ENCODE results near the gene SDK1. TPM values are rescaled to one million over a fixed set of nuclear protein-coding genes. Genes with fewer than 3 reads are reported as not detected.

The SDK1 gene
- polyA plus RNA-seq, 1 donor = 3.6 TPM

GRCh38 chr7:4115442-4115841 is 814.4 kb downstream of the SDK1 start:
- no peak for DNase-seq

DNA sequence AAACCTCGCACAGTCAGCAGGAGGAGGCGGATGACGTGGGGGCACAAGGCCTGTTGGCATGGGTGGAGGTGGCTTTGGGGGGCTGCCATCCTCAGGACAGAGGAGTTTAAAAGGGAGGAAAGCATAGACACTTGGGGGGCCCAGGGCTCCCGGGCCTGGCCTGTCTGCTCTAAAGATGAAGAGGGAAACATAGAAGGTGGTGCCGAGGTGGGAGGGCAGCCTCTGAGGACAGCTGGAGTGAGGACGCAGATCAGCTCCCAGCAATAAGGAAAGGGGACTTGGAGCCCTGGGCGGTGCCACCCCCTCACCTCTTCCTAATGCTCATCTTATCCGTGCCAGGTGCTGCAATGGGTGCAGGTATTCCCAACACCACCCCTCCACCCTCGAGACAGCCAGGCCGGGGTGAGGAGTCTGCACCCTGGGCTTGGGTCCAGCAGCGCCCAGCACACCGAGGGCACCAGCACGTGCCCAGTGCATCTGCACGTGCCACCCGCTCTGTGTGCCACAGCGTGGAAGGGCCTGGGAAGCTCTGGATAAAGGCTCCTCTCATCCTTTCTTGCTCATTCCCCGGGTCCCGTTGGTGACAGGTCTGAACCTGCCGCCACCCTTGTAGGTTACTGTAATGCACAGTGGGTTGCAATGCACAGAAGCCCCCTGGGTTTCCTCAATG is 815.0 kb downstream of the SDK1 start:
- DNase-seq = no peak

- no peak for DNase-seq
These were observed 818.8 kb downstream of the SDK1 start for GRCh38 chr7:4119848-4120247.

DNA sequence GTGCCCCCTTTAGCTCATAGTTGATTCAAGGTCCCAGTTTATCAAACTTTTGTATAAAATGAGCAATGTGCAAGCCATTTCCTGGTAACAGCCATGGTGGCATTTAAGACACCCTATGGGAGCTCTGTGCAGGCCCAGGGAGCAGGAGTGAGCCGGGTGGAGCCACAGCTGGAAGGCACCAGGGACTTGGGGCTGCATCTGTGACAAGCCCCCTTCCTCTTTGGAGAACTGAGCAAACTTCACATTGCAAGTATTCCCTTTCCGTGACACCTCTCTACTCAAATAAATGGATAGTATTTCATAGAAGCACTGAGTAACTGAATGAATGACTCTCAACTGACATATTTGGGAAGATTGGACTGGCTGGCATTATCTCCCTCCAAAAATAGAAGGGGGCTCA is 822.3 kb downstream of the SDK1 start:
- DNase-seq = no peak

GRCh38 chr7:4123823-4124222 is 822.8 kb downstream of the SDK1 start:
- DNase-seq = no peak

DNA sequence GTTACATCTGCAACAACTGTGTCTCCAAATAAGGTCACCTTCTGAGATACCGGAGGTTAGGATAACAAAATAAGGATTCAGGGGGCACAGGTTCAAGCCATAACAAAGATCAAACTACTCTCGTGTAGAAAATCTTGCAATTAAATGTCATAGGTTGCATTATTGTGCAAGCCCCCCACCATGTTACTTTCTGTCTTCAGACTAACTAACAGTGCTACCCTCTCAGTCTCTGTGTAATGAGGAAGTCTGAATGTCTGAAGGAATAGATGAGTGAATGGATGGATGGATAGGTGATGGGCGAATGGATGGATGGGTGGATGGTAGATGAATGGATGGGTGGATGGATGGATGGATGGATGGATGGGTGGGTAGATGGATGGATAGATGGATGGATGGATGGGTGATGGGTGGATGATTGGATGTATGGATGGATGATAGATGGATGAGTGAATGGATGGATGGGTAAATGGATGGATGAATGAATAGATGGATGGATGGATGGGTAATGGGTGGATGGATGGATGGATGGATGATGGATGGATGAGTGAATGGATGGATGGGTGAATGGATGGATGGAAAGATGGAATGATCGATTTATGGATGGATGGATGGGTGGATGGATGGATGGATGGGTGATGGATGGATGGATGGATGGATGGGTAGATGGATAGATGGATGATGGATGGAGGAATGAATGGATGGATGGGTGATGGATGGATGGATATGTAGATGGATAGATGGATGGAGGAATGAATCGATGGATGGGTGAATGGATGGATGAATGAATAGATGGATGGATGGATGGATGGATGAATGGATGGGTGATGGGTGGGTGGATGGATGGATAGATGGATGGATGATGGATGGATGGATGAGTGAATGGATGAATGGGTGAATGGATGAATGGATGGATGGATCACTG is 823.8 kb downstream of the SDK1 start:
- no peak for DNase-seq

DNA sequence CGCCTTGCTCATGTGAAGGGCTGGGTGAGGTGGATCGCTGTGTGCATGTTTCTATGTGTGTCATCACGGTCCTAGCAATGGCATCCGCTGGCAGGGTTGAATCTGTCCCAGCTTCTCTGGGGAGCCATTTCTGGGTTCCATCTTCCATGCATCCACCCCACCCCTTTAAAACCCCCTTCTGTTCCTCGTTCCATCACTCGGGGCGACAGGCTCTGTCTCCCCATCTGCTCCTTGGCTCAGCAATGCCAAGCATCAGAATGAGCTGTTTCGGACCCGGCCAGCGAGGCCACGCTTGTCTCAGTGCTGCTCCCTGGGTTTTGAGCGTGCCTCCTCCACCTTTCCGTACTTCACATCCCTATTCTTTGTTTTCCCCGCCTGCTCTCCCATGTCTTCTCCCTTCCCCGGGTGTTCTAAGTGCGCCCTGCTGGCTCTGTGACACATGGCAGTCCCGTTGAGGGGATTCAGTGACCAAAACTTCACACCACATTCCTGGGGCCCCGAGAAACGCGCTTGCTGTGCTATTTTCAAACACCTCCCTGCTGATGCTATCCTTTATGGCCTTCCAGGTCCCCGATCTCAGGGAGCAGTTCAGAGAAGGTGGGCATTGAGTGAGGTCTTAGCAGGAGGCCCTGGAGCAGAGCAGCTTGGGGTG is 827.0 kb downstream of the SDK1 start:
- DNase-seq = no peak

DNA sequence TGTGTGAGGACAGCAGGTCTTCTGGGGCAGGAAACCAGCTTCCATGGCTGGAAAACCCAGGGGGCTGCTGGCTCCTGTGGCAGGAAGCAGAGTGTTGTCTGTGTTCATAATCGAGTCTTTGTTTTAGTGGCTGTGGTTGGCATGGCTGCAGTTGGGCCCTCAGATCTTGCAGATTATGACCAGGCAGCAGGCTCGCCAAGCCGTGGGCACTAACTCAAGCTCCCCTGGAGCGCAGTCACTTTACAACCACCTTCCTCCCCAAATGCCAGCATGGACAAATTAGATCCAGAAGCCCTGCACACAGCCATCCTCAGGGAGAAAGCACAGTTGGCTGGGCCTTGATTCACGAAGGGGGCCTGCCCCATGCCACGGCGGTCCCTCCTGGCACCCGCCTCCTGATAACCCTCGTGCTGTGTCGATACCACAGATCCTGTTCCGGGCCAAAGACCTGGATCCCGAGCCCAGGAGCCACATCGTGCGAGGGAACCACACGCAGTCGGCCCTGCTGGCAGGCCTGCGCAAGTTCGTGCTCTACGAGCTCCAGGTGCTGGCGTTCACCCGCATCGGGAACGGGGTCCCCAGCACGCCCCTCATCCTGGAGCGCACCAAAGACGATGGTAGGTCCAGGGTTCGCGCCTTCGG is 828.5 kb downstream of the SDK1 start:
- no peak for DNase-seq

DNA sequence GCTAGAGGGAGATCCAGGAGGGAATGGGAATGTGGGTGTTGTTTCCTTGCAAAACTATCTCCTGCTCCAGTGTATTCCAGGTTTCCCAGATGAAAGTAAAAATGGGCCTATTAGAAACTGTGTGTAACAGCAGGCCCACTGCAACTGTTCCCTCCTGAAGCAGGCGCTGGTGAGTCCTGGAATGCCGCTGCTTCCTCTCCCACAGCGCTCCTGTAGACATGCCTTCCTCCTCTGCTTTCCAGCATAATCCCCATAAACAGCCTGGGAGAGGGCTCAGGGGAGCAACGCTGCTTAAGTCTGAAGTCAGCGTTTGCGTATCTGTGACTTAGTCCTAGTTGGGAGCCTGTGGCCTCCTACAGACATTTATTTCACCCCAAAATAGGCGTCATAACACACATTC is 830.0 kb downstream of the SDK1 start:
- no peak for DNase-seq

DNA sequence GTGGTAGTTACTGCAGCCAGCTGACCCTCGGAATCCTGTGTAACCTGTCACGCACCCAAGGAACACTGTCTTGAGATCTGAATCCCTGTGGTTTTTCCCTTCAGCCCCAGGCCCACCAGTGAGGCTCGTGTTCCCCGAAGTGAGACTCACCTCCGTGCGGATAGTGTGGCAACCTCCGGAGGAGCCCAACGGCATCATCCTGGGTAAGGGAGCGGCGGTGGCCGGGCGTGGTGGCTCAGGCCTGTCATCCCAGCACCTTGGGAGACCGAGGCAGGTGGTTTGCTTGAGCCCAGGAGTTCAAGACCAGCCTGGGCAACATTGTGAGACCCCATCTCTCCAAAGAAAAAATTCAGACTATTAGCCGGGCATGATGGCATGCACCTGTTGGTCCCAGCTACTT is 831.2 kb downstream of the SDK1 start:
- no peak for DNase-seq

DNA sequence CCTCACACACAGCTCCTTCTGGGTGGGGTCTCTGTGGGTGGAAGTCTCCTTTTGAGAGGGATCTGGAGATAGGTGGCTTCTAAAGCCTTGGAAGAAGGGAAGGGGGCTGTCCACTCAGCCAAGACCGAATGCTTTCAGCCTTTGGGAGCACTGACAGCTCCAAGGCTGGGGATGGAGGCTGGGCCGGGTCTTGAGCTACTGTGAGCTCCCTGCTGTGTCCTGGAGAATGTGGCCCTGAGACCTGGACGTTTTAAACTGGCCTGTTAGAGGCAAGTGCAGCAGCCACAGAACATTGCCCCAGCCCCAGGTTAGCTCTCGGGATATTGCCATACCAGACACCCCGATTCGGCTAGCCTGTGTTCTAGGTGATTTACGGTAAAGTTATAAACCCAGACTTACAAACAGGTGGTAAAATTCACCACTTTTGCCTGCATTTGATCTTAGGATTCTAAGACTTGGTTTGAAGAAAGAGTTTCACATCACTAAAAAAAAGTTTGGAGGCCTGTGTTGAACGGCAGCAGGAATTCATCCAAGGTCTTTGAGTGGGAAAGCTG is 832.5 kb downstream of the SDK1 start:
- DNase-seq = no peak

GRCh38 chr7:4134204-4134603 is 833.2 kb downstream of the SDK1 start:
- DNase-seq = no peak

DNA sequence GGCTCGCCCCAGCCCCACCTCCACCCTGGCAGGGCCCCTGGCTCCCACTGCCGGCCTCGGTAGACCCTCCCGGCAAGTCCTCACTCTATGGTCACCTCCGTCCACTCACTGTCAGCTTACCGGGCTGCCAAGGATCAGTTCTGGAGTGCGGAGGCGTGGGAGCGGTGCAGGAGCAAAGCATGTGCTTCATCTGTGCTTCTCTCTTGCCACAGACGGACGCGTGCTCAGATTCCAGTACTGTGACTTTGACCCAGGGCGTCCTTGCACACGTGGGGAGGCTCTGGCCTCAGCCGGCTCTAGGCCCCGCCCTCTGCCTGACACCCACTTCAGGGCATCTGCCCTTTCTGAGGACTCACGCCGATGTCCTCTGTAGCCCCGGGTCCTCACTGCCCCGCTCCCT is 833.6 kb downstream of the SDK1 start:
- no peak for DNase-seq

GRCh38 chr7:4135301-4135700 is 834.2 kb downstream of the SDK1 start:
- no peak for DNase-seq

DNA sequence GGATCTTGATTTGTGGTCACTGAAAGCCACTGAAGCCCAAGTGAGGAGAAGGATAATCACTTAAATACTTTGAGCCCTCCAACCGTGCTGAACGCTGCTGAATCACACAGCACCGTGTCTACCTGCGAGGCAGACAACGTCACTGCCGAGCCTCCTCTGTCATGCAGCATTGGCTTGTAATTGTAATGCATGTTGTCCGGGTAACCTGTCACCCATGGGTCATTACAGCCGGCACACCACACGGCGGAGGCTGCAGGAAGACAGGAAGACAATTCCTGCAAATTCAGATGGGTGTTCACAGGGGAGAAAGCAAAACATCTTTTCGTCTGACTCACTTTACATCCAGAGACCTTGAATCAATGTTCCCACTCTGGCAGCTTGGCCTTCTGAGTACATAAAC is 835.0 kb downstream of the SDK1 start:
- no peak for DNase-seq

- no peak for DNase-seq
These were observed 835.6 kb downstream of the SDK1 start for GRCh38 chr7:4136501-4137110.

DNA sequence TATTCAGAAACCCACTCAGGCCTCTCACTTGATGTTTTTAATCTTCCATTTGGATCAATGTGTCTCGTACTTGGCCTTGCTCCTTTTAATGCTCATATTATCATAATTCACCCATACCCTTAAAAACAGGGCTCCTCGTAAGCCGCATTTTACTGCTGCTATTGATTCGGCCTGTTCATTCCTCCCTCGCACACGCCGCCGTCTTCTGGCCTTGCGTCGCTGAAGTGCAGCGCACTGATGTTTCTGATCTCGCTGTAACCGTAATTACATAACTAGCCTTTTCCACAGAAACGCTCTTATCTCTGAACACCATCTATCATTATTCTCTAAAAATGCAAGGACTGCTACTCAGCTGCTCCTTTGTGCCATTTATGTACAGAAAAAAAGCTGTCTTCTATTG is 836.5 kb downstream of the SDK1 start:
- DNase-seq = no peak

- DNase-seq = no peak
These were observed 837.8 kb downstream of the SDK1 start for GRCh38 chr7:4138866-4139265.

DNA sequence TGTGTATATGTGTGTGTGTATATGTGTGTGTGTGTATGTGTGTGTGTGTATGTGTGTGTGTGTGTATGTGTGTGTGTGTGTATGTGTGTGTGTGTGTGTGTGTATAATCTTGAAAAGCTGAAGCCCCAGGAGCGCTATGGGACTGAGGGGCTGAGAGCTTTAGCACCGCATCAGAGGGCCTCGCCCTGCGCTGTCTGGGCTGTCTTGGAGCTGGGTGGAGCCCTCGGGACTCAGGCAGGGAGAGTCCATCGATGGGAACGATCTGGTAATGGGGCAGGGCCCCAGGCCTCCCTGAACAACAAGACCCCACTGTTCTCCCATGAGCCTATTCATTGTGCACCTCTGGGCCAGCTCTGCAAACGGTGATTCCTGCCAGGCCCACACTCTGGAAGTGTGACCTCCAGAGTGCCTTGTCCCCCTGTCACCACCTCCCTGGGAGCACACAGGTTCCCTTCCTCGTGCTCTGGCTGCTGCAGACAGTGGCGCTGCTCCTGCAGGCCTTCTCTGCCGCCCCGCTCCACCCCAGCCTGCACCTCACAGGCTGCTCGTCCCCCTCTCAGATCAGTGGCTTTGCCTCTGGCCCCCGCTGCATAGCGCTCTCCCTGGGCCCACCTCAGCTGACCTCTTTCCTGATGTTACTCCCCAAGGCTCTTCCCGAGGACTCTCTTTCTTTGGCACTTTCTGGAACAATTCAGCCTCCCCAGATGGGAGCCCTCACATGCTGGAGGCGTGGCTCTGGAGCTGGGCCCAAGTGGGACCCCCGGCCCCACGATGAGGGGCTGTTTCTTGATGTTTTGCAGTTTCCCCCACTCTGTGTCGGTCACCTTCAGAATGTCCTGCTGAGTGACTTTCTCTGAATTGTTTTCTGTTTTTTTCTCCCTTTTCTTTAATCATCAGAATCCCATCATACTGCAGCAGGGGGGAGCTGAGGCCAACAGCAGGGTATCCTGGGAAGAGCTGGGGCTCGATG is 838.9 kb downstream of the SDK1 start:
- DNase-seq = no peak

DNA sequence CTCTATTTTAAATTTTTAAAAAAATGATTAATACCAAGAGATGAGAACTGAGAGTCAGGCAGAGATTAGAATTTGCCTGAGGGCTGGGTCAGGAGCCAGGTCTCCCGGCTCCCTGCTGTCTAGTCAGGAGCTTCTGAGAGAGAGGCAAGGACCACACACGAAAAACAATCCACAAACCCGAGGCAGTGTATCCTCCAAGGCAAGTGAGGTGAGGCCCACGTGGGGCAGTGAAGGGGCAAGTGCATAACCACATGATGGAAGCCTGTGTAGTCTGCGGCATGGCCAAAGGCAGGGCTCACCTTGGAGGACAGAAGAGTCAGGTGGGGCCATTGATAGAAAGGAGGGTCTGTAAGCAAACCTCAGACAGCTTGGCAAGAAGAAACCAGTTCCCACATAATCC is 839.9 kb downstream of the SDK1 start:
- no peak for DNase-seq

DNA sequence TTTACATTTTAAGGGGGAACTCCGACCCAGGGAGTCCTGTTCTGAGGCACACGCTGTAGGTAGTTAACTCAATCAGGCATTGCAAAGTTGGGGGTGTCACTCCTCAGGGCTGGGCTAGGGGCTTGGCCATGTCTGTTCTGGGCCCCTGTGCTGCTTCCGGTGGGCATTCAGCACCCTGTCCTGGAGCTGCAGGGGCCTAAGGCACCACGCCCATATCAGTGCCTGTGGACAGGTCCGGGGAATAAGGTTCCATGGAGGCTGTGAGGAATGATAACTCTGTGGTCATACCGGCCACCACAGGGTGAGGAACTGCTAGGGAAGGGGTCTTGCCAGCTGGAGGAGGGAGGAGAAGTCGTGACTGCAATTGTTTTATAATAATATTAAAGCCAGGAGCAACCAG is 842.0 kb downstream of the SDK1 start:
- no peak for DNase-seq

Data from hindlimb muscle (tissue), 1 donor.